Measurements from ENCODE around the gene ASTN1.

The ASTN1 gene

GRCh38 chr1:176993587-176993986, 170.9 kb downstream of the ASTN1 start:
- no peak for DNase-seq (ENCODE audit: low read depth)

GRCh38 chr1:176989754-176990153, 174.8 kb downstream of the ASTN1 start:
- no peak for DNase-seq (ENCODE audit: low read depth)

- DNase-seq (ENCODE audit: low read depth), result no peak
Measured at GRCh38 chr1:176989023-176989422, 175.5 kb downstream of the ASTN1 start.

DNA sequence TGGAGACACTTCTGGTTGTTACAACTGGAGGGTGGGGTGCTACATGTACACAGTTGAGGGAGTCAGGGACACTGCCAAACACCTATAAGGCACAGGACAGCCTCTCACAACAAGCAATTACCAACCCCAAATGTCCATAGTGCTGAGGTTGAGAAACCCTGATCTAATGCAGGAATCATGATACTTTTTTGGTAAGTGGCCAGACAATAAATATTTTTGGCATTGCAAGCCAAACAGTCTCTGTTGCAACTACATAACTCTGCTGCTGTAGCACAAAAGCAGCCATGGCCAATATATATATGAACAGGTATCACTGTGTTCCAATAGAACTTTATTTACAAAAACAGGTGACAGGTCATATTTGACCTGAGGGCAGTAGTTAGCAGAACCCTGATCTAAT, 177.5 kb downstream of the ASTN1 start:
- DNase-seq (ENCODE audit: low read depth), result no peak

- no peak for DNase-seq (ENCODE audit: low read depth)
Measured at GRCh38 chr1:176983731-176984130, 180.8 kb downstream of the ASTN1 start.

DNA sequence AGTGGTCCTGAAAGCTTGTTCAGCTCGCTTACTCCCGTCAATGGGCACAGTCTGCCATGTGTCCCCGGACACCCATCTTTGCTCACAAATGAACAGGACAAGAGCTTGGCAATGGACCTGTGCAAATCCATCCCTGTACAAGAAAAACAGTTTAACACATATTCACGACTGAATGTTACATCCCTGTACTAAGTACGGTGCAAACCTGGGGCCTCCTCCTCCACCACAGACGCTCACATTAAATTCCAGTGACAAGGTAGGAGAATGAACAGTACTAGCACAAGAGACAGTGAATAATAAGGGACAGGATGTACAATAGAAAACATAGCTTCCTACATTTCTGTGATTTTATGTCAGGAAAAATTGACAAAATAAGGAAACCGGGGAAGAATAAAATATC, 187.7 kb downstream of the ASTN1 start:
- no peak for DNase-seq (ENCODE audit: low read depth)

GRCh38 chr1:176976225-176976624, 188.3 kb downstream of the ASTN1 start:
- DNase-seq (ENCODE audit: low read depth), result no peak

- DNase-seq (ENCODE audit: low read depth), result no peak
Measured at GRCh38 chr1:176964687-176965086, 199.8 kb downstream of the ASTN1 start.

- DNase-seq (ENCODE audit: low read depth), result no peak
Measured at GRCh38 chr1:176963181-176963580, 201.3 kb downstream of the ASTN1 start.

- no peak for DNase-seq (ENCODE audit: low read depth)
Measured at GRCh38 chr1:176961678-176962077, 202.8 kb downstream of the ASTN1 start.

GRCh38 chr1:176959191-176959820, 205.2 kb downstream of the ASTN1 start:
- no peak for DNase-seq (ENCODE audit: low read depth)

GRCh38 chr1:176957603-176958002, 206.9 kb downstream of the ASTN1 start:
- no peak for DNase-seq (ENCODE audit: low read depth)

DNA sequence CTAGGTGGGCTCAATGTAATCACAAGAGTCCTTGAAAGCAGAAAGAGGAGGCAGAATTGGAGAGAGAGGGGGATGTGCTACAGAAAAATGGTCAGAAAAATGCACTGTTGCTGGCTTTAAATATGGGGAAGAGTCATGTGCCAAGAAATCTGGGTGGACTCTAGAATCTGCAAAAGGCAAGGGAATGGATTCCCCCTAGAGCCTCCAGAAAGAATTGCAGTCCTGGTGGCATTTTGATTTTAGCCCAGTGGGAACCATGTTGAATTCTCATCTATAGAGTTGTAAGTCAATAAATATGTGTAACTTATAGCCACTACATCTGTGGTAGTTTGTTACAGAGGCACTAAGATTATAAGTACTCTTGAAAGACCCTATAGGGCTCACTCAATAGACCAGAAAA, 210.3 kb downstream of the ASTN1 start:
- no peak for DNase-seq (ENCODE audit: low read depth)

- DNase-seq (ENCODE audit: low read depth), result no peak
Measured at GRCh38 chr1:176950736-176951324, 213.7 kb downstream of the ASTN1 start.

DNA sequence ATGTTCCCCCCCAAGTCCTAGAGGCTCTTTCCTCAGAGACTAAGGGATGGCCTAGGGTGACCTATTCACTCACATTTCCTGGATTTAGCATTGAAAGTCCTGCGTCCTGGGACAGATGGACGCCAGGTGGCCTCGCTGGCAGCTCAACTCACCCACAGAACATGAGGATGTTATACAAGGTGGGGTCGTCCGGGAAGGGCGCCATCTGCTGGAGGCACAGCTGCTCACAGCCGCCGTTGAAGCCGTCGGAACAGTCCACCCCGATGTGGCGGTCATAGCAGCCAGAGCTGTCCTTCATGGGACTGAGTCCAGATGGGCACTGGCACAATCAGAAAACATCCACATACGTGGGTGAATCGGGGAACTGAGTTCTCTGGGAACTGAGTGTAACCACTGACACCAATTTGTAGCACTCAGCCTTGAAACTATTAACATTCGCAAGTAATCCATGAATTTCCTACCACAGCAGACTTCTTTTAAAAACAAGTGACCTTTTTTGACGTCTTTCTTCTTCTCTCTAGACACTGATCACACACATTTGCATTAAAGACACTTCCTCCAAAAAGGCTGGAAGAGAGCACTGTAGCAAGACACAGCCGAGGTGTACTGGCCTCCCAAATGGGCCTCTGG, 215.4 kb downstream of the ASTN1 start:
- no peak for DNase-seq (ENCODE audit: low read depth)

- DNase-seq (ENCODE audit: low read depth), result no peak
Measured at GRCh38 chr1:176944606-176945005, 219.9 kb downstream of the ASTN1 start.

DNA sequence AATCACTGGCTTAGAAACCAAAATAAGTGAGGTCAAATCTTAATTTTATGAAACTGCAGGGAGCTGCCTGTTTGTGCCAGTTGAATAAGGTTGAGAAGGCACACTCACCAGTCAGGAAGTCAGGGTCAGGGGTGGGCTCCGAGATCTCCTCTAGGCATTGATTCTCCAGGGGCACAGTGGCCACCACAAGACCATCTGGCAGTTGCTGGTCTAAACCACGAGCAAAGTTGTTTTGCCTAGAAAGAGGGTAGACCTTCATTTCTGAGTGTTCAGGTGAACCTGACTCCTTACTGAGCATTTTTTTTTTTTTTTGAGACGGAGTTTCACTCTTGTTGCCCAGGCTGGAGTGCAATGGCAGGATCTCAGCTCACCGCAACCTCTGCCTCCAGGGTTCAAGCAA, 220.7 kb downstream of the ASTN1 start:
- no peak for DNase-seq (ENCODE audit: low read depth)

DNA sequence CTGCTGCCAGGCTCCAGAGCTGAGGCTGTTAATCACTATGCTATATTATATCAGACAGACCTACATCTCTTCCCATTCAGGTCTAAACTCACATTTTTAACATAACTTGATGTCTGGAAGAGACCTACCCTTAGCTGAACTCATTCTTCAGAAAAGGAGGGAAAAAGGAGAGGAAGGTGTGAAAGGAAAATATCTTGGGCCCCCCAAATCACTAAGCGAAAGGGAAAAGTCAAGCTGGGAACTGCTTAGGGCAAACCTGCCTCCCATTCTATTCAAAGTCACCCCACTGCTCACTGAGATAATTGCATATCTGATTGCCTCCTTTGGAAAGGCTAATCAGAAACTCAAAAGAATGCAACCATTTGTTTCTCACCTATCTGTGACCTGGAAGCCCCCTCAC, 222.2 kb downstream of the ASTN1 start:
- DNase-seq (ENCODE audit: low read depth), result no peak

DNA sequence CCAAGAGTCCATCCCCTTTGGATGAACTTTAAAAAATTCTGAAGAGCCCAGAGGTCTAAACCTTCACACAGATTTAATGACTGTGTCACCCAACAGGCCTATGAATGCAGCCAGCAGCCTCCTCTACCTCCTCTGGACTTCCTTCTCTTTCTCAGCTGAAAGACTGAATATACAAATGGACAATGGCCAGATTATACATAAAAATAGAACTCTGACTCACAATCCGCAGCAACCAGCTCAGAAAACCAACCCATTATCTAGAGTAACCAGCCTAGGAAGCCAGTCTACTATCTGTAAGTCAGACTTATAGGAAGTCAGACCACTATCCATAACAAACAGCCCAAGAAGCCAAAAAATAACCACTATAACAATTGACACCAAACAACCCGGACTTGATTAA, 224.5 kb downstream of the ASTN1 start:
- DNase-seq (ENCODE audit: low read depth), result no peak

GRCh38 chr1:176938375-176938774, 226.1 kb downstream of the ASTN1 start:
- no peak for DNase-seq (ENCODE audit: low read depth)

DNA sequence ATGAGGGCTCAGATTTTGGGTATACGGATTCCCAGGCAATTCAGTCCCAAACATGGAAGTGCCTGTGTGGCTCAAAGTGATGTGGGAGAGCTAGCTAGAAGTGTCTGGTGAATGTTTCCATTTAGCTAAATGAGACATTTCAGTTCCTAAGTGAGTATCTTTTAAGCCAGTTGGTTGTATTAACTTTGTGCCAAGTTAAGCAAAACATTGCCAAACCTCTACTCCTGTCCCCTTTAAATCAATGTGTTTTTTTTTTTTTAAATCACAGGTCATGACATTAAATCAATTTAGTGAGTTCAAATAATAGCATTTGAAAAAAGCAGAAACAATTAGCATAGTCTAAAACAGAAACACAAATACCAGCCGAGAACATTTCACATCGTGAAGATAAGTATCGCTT, 230.1 kb downstream of the ASTN1 start:
- no peak for DNase-seq (ENCODE audit: low read depth)

- DNase-seq (ENCODE audit: low read depth), result no peak
Measured at GRCh38 chr1:176932114-176933104, 232.1 kb downstream of the ASTN1 start.

- DNase-seq (ENCODE audit: low read depth), result no peak
Measured at GRCh38 chr1:176931526-176931925, 233.0 kb downstream of the ASTN1 start.

Data from GM04503 (cell line).